ENCODE results near the gene PARD3B. TPM values are rescaled to one million over a fixed set of nuclear protein-coding genes. Genes with fewer than 3 reads are reported as not detected.

The PARD3B gene
- total RNA-seq, 1 donor from 2014 or later, result 29.7 TPM

DNA sequence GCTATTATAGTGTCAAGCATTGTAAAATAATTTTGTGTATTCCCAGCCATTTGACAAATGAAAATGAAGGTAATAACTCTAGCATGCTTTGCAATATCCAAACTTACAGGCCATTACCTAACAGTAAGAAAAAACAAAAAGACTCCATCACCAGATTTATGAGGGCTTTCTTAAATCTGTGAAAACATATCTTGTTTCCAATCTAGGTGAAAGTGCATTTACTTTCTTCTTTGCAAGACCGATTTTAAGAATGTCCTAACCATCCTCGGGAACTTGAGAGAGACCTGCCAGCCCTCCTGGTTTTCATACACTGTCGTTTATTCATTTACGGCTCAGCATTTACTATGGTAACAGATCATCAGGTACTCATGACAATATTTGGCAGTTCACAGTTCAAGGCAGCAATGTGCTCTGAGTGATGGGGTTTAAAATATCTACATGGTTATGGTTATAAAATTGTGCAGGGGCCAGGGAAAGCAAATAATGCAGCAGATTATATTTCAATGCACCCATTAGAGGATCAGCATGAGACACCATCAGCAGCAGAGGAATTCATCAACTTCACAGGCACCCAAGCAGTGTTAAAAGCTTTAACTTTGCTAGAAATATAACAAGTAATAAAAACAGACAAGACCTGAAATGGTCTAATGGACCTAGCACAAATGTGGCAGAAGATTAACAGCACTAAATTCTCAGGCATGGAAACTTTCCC is 34.4 kb upstream of the PARD3B start:
- Mint-ChIP-seq H3K27me3 (peaks cover 4% of the 10 kb centered on the region), H3K9me3 (ENCODE audit: low read depth) (peaks cover 3% of the 10 kb centered on the region), H3K36me3 (ENCODE audit: insufficient read depth) (no peaks in the 10 kb centered on the region), H3K4me3 (ENCODE audit: low read depth) (no peak overlapping the region), H3K4me1 (ENCODE audit: low read depth) (no peaks in the 10 kb centered on the region), H3K27ac (no peak overlapping the region)
- TF ChIP-seq, protein P1, sequence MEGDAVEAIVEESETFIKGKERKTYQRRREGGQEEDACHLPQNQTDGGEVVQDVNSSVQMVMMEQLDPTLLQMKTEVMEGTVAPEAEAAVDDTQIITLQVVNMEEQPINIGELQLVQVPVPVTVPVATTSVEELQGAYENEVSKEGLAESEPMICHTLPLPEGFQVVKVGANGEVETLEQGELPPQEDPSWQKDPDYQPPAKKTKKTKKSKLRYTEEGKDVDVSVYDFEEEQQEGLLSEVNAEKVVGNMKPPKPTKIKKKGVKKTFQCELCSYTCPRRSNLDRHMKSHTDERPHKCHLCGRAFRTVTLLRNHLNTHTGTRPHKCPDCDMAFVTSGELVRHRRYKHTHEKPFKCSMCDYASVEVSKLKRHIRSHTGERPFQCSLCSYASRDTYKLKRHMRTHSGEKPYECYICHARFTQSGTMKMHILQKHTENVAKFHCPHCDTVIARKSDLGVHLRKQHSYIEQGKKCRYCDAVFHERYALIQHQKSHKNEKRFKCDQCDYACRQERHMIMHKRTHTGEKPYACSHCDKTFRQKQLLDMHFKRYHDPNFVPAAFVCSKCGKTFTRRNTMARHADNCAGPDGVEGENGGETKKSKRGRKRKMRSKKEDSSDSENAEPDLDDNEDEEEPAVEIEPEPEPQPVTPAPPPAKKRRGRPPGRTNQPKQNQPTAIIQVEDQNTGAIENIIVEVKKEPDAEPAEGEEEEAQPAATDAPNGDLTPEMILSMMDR (IDR thresholded peaks at IDR 0.05; ENCODE audit: unreplicated experiment), result no peak
- DNase-seq (ENCODE audit: low spot score, unreplicated experiment), result no peak

DNA sequence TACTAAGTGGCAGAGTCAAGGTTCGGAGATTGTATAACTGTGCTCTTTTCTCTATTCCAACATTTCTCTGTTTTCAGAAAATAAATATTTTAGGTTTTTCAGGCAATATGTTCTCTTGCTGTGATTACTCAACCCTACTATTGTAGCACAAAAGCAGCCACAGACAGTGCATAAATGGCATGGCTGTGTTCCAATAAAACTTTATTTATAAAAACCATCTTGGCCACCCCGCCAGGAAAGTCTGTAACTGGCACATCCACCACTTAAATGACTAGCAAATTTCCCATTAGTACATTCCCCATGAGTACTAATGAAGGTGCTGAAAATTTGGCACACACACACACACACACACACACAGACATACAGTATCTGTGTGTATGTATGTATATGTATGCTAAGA is 30.8 kb upstream of the PARD3B start:
- TF ChIP-seq, protein P1 (IDR thresholded peaks at IDR 0.05; ENCODE audit: unreplicated experiment), result no peak
- Mint-ChIP-seq H3K36me3 (ENCODE audit: insufficient read depth) (no peaks in the 10 kb centered on the region), H3K4me3 (ENCODE audit: low read depth) (no peak overlapping the region), H3K27me3 (no peaks in the 10 kb centered on the region), H3K4me1 (ENCODE audit: low read depth) (no peaks in the 10 kb centered on the region), H3K27ac (no peak overlapping the region), H3K9me3 (ENCODE audit: low read depth) (peaks cover 7% of the 10 kb centered on the region)
- DNase-seq (ENCODE audit: low spot score, unreplicated experiment), result no peak

DNA sequence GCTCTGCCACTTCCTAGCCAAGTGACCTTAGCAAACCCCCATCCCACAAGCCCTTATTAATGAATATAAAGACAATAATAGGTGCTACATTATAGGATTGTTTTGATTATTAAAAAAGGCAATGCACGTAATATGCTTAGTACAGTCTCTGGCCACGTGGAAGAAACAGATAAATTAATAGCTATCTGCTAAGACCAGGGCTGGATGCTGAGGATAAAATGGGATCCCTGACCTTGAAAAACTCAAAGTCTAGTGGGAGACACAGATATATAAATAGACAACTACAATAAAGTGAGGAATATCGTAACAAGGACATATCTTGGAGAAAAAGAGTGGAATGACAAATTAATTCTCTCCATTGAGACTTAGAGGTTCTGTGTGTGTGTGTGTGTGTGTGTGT is 29.9 kb upstream of the PARD3B start:
- Mint-ChIP-seq H3K4me1 (ENCODE audit: low read depth) (no peaks in the 10 kb centered on the region), H3K27me3 (no peaks in the 10 kb centered on the region), H3K27ac (no peak overlapping the region), H3K36me3 (ENCODE audit: insufficient read depth) (no peaks in the 10 kb centered on the region), H3K9me3 (ENCODE audit: low read depth) (peaks cover 7% of the 10 kb centered on the region), H3K4me3 (ENCODE audit: low read depth) (no peak overlapping the region)
- TF ChIP-seq, protein P1 (IDR thresholded peaks at IDR 0.05; ENCODE audit: unreplicated experiment), result no peak
- DNase-seq (ENCODE audit: low spot score, unreplicated experiment), result no peak

DNA sequence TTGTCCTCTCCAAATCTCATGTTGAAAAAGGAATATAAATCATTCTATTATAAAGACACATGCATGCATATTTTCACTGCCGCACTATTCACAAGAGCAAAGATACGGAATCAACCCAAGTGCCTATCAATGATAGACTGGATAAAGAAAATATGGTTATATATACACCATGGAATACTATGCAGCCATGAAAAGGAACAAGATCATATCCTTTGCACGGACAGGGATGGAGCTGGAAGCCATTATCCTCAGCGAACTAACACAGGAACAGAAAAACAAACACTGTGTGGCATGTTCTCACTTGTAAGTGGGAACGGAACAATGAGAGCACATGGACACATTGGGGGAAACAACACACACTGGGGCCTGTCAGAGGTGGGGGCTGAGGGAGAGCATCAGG is 28.1 kb upstream of the PARD3B start:
- H3K27me3 Mint-ChIP-seq, result no peaks in the 10 kb centered on the region
- no peaks in the 10 kb centered on the region for H3K36me3 Mint-ChIP-seq (ENCODE audit: insufficient read depth)
- H3K9me3 Mint-ChIP-seq (ENCODE audit: low read depth), result peaks cover 7% of the 10 kb centered on the region
- H3K4me1 Mint-ChIP-seq (ENCODE audit: low read depth), result no peaks in the 10 kb centered on the region
- no peak overlapping the region for H3K4me3 Mint-ChIP-seq (ENCODE audit: low read depth)
- no peak overlapping the region for H3K27ac Mint-ChIP-seq
- DNase-seq (ENCODE audit: low spot score, unreplicated experiment), result no peak
- TF ChIP-seq, protein P1 (IDR thresholded peaks at IDR 0.05; ENCODE audit: unreplicated experiment), result no peak

DNA sequence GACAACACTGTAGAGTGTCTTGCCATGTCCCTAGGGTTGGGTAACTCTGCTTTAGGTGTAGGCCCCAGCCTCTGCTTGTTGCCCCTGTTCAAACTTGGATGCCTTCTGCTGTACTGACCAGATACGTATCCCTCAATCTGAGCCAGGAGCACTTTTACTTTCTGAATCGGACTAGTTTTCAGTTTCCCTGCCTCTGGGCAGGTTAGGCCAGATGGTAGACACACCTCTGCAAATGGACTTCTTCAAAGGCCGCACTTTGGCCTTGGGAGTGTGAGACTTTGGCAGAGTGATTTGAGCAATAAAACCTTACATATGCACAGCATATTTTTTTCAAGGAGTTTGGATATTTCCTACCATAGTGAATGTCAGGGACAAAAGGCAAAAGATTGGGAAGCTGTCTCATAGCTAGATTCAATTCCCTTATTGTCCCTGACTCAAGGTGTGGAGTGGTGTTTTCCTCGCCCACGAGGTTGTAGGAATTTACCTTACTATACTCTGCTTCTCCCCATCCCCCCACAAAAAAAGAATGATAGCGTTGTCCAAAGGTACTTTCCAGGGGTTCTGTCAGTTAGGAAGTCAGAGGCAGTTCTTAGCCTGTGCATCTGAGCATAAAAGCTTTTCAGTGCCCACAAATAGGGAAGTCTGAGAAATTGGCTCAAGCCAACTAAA is 15.3 kb upstream of the PARD3B start:
- TF ChIP-seq, protein P1 (IDR thresholded peaks at IDR 0.05; ENCODE audit: unreplicated experiment), result no peak
- Mint-ChIP-seq H3K27ac (no peak overlapping the region), H3K9me3 (ENCODE audit: low read depth) (no peaks in the 10 kb centered on the region), H3K36me3 (ENCODE audit: insufficient read depth) (no peaks in the 10 kb centered on the region), H3K4me1 (ENCODE audit: low read depth) (no peaks in the 10 kb centered on the region), H3K4me3 (ENCODE audit: low read depth) (no peak overlapping the region), H3K27me3 (no peaks in the 10 kb centered on the region)
- no peak for DNase-seq (ENCODE audit: low spot score, unreplicated experiment)

Measured in progenitor cell of endocrine pancreas (in vitro differentiated cells).